ENCODE results near the gene TRAPPC2L.

The TRAPPC2L gene

DNA sequence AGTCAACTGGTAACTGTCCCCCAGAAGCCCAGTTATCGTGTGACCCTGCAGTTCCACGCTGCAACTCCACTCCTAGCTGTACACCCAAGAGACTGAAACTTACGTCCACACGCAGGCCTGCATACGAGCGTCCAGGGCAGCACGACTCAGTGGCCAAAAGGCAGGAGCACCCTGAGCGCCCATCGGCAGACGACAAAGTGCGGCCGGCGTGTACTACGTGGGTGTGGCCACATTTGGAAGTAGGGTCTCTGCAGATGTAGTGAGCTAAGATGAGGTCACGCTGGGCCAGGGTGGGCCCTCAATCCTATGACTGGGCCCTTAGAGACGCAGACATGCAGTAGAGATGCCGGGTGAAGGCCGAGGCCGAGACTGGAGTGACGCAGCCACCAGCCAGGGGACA, 13.7 kb upstream of the TRAPPC2L start:
- no peak for DNase-seq (ENCODE audit: low read depth in 1 of 2, low spot score in 1 of 2)

DNA sequence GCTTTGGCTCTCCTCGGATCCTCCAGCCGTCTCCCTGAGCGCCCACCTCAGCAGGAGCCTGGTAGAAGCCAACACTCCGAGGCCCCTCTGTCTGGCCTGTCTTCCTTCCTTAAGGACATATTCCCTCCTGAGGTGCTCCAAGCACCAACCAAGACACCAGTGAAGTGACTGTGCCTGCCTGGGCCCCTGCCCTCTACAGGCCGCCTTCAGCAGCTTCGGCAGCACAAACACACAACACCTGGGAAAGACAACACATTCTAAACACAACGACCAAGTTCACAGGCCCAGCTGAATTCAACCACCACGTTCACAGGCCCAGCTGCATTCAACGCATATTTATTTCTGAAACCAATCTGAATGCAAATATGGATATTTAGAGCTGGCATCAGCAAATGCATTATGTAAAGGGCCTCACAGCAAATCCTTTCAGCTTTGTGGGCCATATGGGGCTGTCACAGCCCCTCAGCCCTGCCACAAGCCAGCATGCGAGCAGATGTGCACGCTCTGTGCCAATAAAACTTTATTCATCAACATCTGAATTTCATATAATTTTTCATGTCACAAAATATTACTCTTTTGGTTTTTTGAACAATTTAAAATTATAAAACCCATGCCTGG, 12.4 kb upstream of the TRAPPC2L start:
- Histone ChIP-seq H3K27ac (replicated peaks) (no peak overlapping the region), H3K4me3 (replicated peaks; ENCODE audit: insufficient read depth, low read length) (no peak overlapping the region), H3K27me3 (ENCODE audit: insufficient read depth, poor library complexity, severe bottlenecking) (no peaks in the 10 kb centered on the region)
- TF ChIP-seq POLR2AphosphoS5 (IDR thresholded peaks at IDR 0.05; ENCODE audit: low read depth) = no peak
- TF ChIP-seq, protein P1, sequence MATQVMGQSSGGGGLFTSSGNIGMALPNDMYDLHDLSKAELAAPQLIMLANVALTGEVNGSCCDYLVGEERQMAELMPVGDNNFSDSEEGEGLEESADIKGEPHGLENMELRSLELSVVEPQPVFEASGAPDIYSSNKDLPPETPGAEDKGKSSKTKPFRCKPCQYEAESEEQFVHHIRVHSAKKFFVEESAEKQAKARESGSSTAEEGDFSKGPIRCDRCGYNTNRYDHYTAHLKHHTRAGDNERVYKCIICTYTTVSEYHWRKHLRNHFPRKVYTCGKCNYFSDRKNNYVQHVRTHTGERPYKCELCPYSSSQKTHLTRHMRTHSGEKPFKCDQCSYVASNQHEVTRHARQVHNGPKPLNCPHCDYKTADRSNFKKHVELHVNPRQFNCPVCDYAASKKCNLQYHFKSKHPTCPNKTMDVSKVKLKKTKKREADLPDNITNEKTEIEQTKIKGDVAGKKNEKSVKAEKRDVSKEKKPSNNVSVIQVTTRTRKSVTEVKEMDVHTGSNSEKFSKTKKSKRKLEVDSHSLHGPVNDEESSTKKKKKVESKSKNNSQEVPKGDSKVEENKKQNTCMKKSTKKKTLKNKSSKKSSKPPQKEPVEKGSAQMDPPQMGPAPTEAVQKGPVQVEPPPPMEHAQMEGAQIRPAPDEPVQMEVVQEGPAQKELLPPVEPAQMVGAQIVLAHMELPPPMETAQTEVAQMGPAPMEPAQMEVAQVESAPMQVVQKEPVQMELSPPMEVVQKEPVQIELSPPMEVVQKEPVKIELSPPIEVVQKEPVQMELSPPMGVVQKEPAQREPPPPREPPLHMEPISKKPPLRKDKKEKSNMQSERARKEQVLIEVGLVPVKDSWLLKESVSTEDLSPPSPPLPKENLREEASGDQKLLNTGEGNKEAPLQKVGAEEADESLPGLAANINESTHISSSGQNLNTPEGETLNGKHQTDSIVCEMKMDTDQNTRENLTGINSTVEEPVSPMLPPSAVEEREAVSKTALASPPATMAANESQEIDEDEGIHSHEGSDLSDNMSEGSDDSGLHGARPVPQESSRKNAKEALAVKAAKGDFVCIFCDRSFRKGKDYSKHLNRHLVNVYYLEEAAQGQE (IDR thresholded peaks at IDR 0.05; ENCODE audit: insufficient replicate concordance, low read depth) = no peak
- no peak for TF ChIP-seq GABPA (IDR thresholded peaks at IDR 0.05; ENCODE audit: low read depth)
- TF ChIP-seq, protein P2, sequence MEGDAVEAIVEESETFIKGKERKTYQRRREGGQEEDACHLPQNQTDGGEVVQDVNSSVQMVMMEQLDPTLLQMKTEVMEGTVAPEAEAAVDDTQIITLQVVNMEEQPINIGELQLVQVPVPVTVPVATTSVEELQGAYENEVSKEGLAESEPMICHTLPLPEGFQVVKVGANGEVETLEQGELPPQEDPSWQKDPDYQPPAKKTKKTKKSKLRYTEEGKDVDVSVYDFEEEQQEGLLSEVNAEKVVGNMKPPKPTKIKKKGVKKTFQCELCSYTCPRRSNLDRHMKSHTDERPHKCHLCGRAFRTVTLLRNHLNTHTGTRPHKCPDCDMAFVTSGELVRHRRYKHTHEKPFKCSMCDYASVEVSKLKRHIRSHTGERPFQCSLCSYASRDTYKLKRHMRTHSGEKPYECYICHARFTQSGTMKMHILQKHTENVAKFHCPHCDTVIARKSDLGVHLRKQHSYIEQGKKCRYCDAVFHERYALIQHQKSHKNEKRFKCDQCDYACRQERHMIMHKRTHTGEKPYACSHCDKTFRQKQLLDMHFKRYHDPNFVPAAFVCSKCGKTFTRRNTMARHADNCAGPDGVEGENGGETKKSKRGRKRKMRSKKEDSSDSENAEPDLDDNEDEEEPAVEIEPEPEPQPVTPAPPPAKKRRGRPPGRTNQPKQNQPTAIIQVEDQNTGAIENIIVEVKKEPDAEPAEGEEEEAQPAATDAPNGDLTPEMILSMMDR (IDR thresholded peaks at IDR 0.05; ENCODE audit: insufficient read depth, low read length) = no peak
- TF ChIP-seq SPI1 (IDR thresholded peaks at IDR 0.05; ENCODE audit: borderline replicate concordance, low read depth) = no peak
- DNase-seq (ENCODE audit: low read depth in 1 of 2, low spot score in 1 of 2) = no peak

More for the DNA sequence above, 13.7 kb upstream of the TRAPPC2L start:
- TF ChIP-seq GABPA (IDR thresholded peaks at IDR 0.05; ENCODE audit: low read depth) = no peak
- no peak overlapping the region for H3K27ac ChIP-seq (replicated peaks)
- H3K27me3 ChIP-seq (ENCODE audit: insufficient read depth, poor library complexity, severe bottlenecking) = no peaks in the 10 kb centered on the region
- no peak overlapping the region for H3K4me3 ChIP-seq (replicated peaks; ENCODE audit: insufficient read depth, low read length)

DNA sequence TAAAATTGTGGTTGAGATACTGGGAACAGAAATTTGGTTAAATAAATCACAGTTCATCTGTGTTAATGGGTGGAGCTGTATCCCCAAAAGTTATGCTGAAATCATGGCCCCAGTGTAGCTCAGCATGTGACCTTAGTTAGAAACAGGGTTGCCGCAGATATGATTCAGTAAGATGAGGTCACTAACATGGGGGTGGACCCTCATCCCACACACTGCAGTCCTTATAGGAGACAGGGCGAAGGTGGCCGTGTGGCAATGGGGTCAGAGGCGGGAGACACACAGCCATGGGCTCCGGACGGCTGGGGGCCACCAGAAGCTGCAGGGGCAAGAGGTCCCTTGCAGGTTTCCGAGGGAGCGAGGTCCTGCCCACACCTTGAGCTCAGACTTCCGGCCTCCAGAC, 10.8 kb upstream of the TRAPPC2L start:
- TF ChIP-seq, protein P2 (IDR thresholded peaks at IDR 0.05; ENCODE audit: insufficient read depth, low read length) = no peak
- TF ChIP-seq GABPA (IDR thresholded peaks at IDR 0.05; ENCODE audit: low read depth) (no peak), SPI1 (IDR thresholded peaks at IDR 0.05; ENCODE audit: borderline replicate concordance, low read depth) (no peak), POLR2AphosphoS5 (IDR thresholded peaks at IDR 0.05; ENCODE audit: low read depth) (no peak)
- TF ChIP-seq, protein P1 (IDR thresholded peaks at IDR 0.05; ENCODE audit: insufficient replicate concordance, low read depth) = no peak
- DNase-seq (ENCODE audit: low read depth in 1 of 2, low spot score in 1 of 2) = no peak
- no peak overlapping the region for H3K27ac ChIP-seq (replicated peaks)
- H3K4me3 ChIP-seq (replicated peaks; ENCODE audit: insufficient read depth, low read length) = no peak overlapping the region
- no peaks in the 10 kb centered on the region for H3K27me3 ChIP-seq (ENCODE audit: insufficient read depth, poor library complexity, severe bottlenecking)

DNA sequence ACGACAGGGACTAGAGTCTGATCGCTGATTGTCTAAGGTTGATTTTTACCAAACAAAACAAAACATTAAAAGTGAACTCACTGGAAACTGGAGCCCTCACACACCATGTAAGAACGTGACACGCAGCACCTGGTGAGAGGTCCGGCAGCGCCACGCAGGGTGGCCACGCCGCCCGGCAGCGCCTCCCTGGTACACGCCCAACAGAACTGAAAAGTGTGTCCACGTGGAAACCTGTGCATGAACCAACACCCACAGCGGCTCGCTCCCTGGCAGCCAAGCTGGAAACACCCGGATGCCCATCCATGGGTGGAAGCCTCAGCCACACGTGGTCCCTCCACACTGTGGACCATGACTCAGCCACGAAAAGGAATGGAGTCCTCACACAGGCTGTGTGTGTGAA, 9.3 kb upstream of the TRAPPC2L start:
- H3K27me3 ChIP-seq (ENCODE audit: insufficient read depth, poor library complexity, severe bottlenecking) = no peaks in the 10 kb centered on the region
- no peak for TF ChIP-seq SPI1 (IDR thresholded peaks at IDR 0.05; ENCODE audit: borderline replicate concordance, low read depth)
- no peak for TF ChIP-seq GABPA (IDR thresholded peaks at IDR 0.05; ENCODE audit: low read depth)
- TF ChIP-seq POLR2AphosphoS5 (IDR thresholded peaks at IDR 0.05; ENCODE audit: low read depth) = no peak
- TF ChIP-seq, protein P1 (IDR thresholded peaks at IDR 0.05; ENCODE audit: insufficient replicate concordance, low read depth) = no peak
- TF ChIP-seq, protein P2 (IDR thresholded peaks at IDR 0.05; ENCODE audit: insufficient read depth, low read length) = no peak
- DNase-seq (ENCODE audit: low read depth in 1 of 2, low spot score in 1 of 2) = no peak
- H3K4me3 ChIP-seq (replicated peaks; ENCODE audit: insufficient read depth, low read length) = no peak overlapping the region
- no peak overlapping the region for H3K27ac ChIP-seq (replicated peaks)

Data from HL-60 (cell line).